Neural cell (in vitro differentiated cells): ENCODE results near the gene MAP2K7. TPM values are rescaled to one million over a fixed set of nuclear protein-coding genes. Genes with fewer than 3 reads are reported as not detected.

Source experiments
- H2AFZ ChIP-seq: fragments of 200-600, 300-800 bp; sonication (generic), shearing (Covaris generic); 2 replicates; pipeline ENCODE4 v1.6.0; 2014; ENCODE audit warnings: low read depth, mild to moderate bottlenecking, antibody characterized with exemption, low read length, moderate library complexity
- H3F3A ChIP-seq: fragments of 200-600 bp; shearing (Covaris generic); 2 replicates; pipeline ENCODE4 v1.6.1; 2016; ENCODE audit warnings: mild to moderate bottlenecking, moderate library complexity, mixed read lengths, antibody characterized with exemption, low read length; ENCODE audit not compliant: insufficient read depth, poor library complexity, severe bottlenecking
- H3K27ac ChIP-seq: fragments of 200-600, 300-800 bp; sonication (generic), shearing (Covaris generic); 2 replicates; pipeline ENCODE4 v1.5.1; 2014; ENCODE audit warnings: mild to moderate bottlenecking, low read length, moderate library complexity
- H3K27me3 ChIP-seq: fragments of 300-800, 200-600 bp; sonication (generic), shearing (Covaris generic); 2 replicates; pipeline ENCODE4 v1.6.0; 2014; ENCODE audit warnings: mild to moderate bottlenecking, low read depth, low read length, moderate library complexity; ENCODE audit not compliant: insufficient read depth
- H3K36me3 ChIP-seq: fragments of 300-800, 200-600 bp; sonication (generic), shearing (Covaris generic); 2 replicates; pipeline ENCODE4 v1.5.1; 2014; ENCODE audit warnings: mild to moderate bottlenecking, antibody characterized with exemption, low read length, moderate library complexity; ENCODE audit not compliant: insufficient read depth
- H3K4me2 ChIP-seq: fragments of 300-800, 200-600 bp; sonication (generic), shearing (Covaris generic); 2 replicates; pipeline ENCODE4 v1.6.0; 2014; ENCODE audit warnings: mild to moderate bottlenecking, low read length
- H3K4me3 ChIP-seq: fragments of 300-800, 200-600 bp; sonication (generic), shearing (Covaris generic); 2 replicates; pipeline ENCODE4 v1.5.1; 2014; ENCODE audit warnings: mild to moderate bottlenecking, low read length, moderate library complexity
- H3K79me2 ChIP-seq: fragments of 200-600 bp; shearing (Covaris generic); replicated peaks from 2 replicates; pipeline ENCODE4 v1.6.0; 2014; ENCODE audit warnings: mild to moderate bottlenecking, low read length, moderate library complexity; ENCODE audit not compliant: insufficient read depth
- H3K9ac ChIP-seq: fragments of 300-800, 200-600 bp; sonication (generic), shearing (Covaris generic); 2 replicates; pipeline ENCODE4 v1.6.1; 2016; ENCODE audit warnings: mild to moderate bottlenecking, low read length, mixed read lengths
- H3K9me2 ChIP-seq: fragments of 200-600 bp; shearing (Covaris generic); 2 replicates; pipeline ENCODE4 v1.6.1; 2016; ENCODE audit warnings: mild to moderate bottlenecking, low read length, mixed read lengths; ENCODE audit not compliant: insufficient read depth
- H3K9me3 ChIP-seq: fragments of 200-600, 300-800 bp; sonication (generic), shearing (Covaris generic); 2 replicates; pipeline ENCODE4 v1.6.1; 2016; ENCODE audit warnings: mild to moderate bottlenecking, mixed run types, low read length, moderate library complexity, mixed read lengths
- H4K20me1 ChIP-seq: fragments of 200-600 bp; shearing (Covaris generic); 2 replicates; pipeline ENCODE4 v1.6.1; 2016; ENCODE audit warnings: mild to moderate bottlenecking, mixed run types; ENCODE audit not compliant: insufficient read depth
- EP300 ChIP-seq: fragments of 450-650 bp; conservative IDR thresholded peaks from 2 replicates; pipeline ENCODE4 v1.6.1; 2014; ENCODE audit warnings: antibody characterized with exemption, mild to moderate bottlenecking, moderate library complexity; ENCODE audit not compliant: poor library complexity, severe bottlenecking
- EZH2 ChIP-seq: fragments of 200-600, 300-800 bp; shearing (Covaris generic), sonication (generic); IDR thresholded peaks from 2 replicates; pipeline ENCODE4 v1.6.1; 2014; ENCODE audit warnings: antibody characterized with exemption, low read length, borderline replicate concordance, mild to moderate bottlenecking; ENCODE audit not compliant: insufficient read depth, poor library complexity, severe bottlenecking
- MXI1 ChIP-seq: fragments of 450-650 bp; conservative IDR thresholded peaks from 2 replicates; pipeline ENCODE4 v1.6.1; 2014; ENCODE audit warnings: antibody characterized with exemption, mild to moderate bottlenecking; ENCODE audit not compliant: poor library complexity, severe bottlenecking
- POLR2AphosphoS5 ChIP-seq: IDR thresholded peaks from 2 replicates; pipeline ENCODE4 v1.6.1; 2012
- RAD21 ChIP-seq: fragments of 450-650 bp; conservative IDR thresholded peaks from 2 replicates; pipeline ENCODE4 v1.6.1; 2014; ENCODE audit warnings: antibody characterized with exemption, mild to moderate bottlenecking, moderate library complexity
- SMC3 ChIP-seq: fragments of 450-650 bp; conservative IDR thresholded peaks from 2 replicates; pipeline ENCODE4 v1.6.1; 2014; ENCODE audit warnings: antibody characterized with exemption, mild to moderate bottlenecking, moderate library complexity; ENCODE audit not compliant: poor library complexity
- TAF1 ChIP-seq: IDR thresholded peaks from 2 replicates; pipeline ENCODE4 v1.6.1; 2012; ENCODE audit warnings: low read depth
- polyA plus RNA-seq: library from polyadenylated mRNA; depleted of rRNA; stranded (reverse); fragments of >200 nt; gene quantifications from 2 replicates; pipeline ENCODE4 v1.2.3, GENCODE V29; 2014
- TF ChIP-seq, protein P1 (sequence below): fragments of 450-650 bp; IDR thresholded peaks from 2 replicates; pipeline ENCODE4 v1.5.1; 2014; ENCODE audit warnings: antibody characterized with exemption, mild to moderate bottlenecking, moderate library complexity; ENCODE audit not compliant: poor library complexity, severe bottlenecking
- TF ChIP-seq, protein P2 (sequence below): IDR thresholded peaks from 2 replicates; pipeline ENCODE4 v1.6.1; 2012; ENCODE audit warnings: borderline replicate concordance

MAP2K7 gene
- polyA plus RNA-seq, 1 donor from 2014 or later, result 9.2 TPM

GRCh38 chr19:7933411-7933810, 29.7 kb downstream of the MAP2K7 start:
- H3K27ac ChIP-seq, result no peak overlapping the region

DNA sequence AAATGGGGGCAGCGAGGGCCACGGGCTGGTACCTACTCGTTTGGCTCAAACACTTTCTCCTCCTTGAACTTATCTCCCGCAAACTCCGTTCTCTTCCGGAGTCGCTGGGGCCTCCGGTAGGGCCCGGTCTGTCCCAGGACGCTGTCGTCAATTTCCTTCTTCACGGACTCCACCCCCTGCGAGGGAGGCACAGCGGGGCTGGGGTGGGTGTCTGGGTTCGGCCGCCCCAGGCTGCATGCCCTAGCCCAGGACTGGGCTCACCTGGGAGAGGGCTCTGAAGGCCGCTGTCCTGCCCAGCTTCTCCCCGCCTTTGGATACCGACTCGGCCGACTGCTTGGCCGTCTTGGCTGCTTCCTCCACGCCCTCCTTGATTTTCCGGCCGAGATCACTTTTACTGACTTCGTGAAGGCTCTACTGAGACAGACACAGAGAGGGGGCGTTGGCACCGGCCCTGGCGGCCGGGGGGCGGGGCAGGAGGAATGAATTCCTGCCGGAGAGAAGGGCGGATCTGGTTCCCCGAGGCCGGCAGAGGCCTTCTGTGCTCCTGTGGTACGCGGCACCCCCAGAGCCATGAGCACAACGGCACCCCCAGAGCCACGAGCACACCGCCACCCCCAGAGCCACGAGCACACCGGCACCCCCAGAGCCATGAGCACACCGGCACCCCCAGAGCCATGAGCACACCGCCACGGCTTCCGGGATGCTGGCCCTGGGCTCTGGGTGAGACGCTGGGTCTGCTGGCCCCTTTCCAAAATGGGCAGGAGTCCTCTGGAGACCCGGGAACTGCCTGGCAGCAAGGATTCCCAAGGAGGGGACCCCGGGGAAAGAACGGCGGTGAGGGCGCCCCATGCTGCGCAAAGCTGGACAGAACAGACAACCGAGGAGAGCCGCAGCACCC, 30.4 kb downstream of the MAP2K7 start:
- Histone ChIP-seq H2AFZ (no peak overlapping the region), H3K4me3 (no peak overlapping the region), H3K4me2 (no peak overlapping the region), H3F3A (no peaks in the 10 kb centered on the region), H3K9me2 (no peaks in the 10 kb centered on the region), H3K27me3 (no peaks in the 10 kb centered on the region), H3K27ac (no peak overlapping the region), H3K79me2 (no peaks in the 10 kb centered on the region), H3K36me3 (no peaks in the 10 kb centered on the region), H3K9me3 (no peaks in the 10 kb centered on the region), H4K20me1 (no peaks in the 10 kb centered on the region), H3K9ac (no peak overlapping the region)
- no peak for TF ChIP-seq RAD21
- no peak for TF ChIP-seq POLR2AphosphoS5
- TF ChIP-seq, protein P1, sequence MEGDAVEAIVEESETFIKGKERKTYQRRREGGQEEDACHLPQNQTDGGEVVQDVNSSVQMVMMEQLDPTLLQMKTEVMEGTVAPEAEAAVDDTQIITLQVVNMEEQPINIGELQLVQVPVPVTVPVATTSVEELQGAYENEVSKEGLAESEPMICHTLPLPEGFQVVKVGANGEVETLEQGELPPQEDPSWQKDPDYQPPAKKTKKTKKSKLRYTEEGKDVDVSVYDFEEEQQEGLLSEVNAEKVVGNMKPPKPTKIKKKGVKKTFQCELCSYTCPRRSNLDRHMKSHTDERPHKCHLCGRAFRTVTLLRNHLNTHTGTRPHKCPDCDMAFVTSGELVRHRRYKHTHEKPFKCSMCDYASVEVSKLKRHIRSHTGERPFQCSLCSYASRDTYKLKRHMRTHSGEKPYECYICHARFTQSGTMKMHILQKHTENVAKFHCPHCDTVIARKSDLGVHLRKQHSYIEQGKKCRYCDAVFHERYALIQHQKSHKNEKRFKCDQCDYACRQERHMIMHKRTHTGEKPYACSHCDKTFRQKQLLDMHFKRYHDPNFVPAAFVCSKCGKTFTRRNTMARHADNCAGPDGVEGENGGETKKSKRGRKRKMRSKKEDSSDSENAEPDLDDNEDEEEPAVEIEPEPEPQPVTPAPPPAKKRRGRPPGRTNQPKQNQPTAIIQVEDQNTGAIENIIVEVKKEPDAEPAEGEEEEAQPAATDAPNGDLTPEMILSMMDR, result no peak
- no peak for TF ChIP-seq EP300
- TF ChIP-seq MXI1, result no peak
- TF ChIP-seq TAF1, result no peak
- TF ChIP-seq, protein P2, sequence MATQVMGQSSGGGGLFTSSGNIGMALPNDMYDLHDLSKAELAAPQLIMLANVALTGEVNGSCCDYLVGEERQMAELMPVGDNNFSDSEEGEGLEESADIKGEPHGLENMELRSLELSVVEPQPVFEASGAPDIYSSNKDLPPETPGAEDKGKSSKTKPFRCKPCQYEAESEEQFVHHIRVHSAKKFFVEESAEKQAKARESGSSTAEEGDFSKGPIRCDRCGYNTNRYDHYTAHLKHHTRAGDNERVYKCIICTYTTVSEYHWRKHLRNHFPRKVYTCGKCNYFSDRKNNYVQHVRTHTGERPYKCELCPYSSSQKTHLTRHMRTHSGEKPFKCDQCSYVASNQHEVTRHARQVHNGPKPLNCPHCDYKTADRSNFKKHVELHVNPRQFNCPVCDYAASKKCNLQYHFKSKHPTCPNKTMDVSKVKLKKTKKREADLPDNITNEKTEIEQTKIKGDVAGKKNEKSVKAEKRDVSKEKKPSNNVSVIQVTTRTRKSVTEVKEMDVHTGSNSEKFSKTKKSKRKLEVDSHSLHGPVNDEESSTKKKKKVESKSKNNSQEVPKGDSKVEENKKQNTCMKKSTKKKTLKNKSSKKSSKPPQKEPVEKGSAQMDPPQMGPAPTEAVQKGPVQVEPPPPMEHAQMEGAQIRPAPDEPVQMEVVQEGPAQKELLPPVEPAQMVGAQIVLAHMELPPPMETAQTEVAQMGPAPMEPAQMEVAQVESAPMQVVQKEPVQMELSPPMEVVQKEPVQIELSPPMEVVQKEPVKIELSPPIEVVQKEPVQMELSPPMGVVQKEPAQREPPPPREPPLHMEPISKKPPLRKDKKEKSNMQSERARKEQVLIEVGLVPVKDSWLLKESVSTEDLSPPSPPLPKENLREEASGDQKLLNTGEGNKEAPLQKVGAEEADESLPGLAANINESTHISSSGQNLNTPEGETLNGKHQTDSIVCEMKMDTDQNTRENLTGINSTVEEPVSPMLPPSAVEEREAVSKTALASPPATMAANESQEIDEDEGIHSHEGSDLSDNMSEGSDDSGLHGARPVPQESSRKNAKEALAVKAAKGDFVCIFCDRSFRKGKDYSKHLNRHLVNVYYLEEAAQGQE, result no peak

More at GRCh38 chr19:7933411-7933810, 29.7 kb downstream of the MAP2K7 start:
- TF ChIP-seq TAF1 (no peak), POLR2AphosphoS5 (no peak), EZH2 (no peak), RAD21 (no peak), EP300 (no peak), SMC3 (no peak), MXI1 (no peak)
- TF ChIP-seq, protein P1, result no peak
- TF ChIP-seq, protein P2, result no peak
- H4K20me1 ChIP-seq, result no peaks in the 10 kb centered on the region
- H3K79me2 ChIP-seq, result no peaks in the 10 kb centered on the region
- no peak overlapping the region for H3K9ac ChIP-seq
- no peaks in the 10 kb centered on the region for H3K36me3 ChIP-seq
- no peaks in the 10 kb centered on the region for H3K27me3 ChIP-seq
- no peak overlapping the region for H2AFZ ChIP-seq
- H3K4me2 ChIP-seq, result no peak overlapping the region
- no peaks in the 10 kb centered on the region for H3K9me2 ChIP-seq
- no peaks in the 10 kb centered on the region for H3K9me3 ChIP-seq
- no peaks in the 10 kb centered on the region for H3F3A ChIP-seq
- H3K4me3 ChIP-seq, result no peak overlapping the region
